HCT116 (cell line): Measurements from ENCODE around the gene KCND2.

Experiments
- CTCF ChIP-seq, 3 experiments: fragments of 200-600 bp in 1 of 3; sonication (generic) in 1 of 3; IDR thresholded peaks in 2 of 3; conservative IDR thresholded peaks in 1 of 3; 2 replicates each; pipeline ENCODE4 v1.5.1; 2012 to 2017; ENCODE audit warnings: low read depth in 2 of 3, low read length in 2 of 3, antibody characterized with exemption in 1 of 3, borderline replicate concordance in 1 of 3, control low read depth in 1 of 3, mild to moderate bottlenecking in 1 of 3, mixed read lengths in 1 of 3, mixed run types in 1 of 3, moderate library complexity in 1 of 3; ENCODE audit not compliant: insufficient read depth in 1 of 3
- POLR2A ChIP-seq: IDR thresholded peaks from 2 replicates; pipeline ENCODE4 v1.7.0; 2011; ENCODE audit warnings: borderline replicate concordance; ENCODE audit not compliant: insufficient read depth, insufficient read length; ENCODE audit errors: extremely low read depth
- TCF7L2 ChIP-seq: IDR thresholded peaks from 2 replicates; pipeline ENCODE4 v1.7.0; 2011; ENCODE audit warnings: borderline replicate concordance, inconsistent platforms; ENCODE audit not compliant: insufficient read depth, insufficient read length; ENCODE audit errors: extremely low read depth

GRCh38 chr7:120480930-120481329 lies 208.0 kb downstream of the KCND2 start:
- no peak for TF ChIP-seq CTCF (IDR thresholded peaks at IDR 0.05 in 2 of 3, conservative IDR thresholded peaks at IDR 0.05 in 1 of 3; ENCODE audit: borderline replicate concordance in 1 of 3, insufficient read depth in 1 of 3, low read depth in 2 of 3, low read length in 2 of 3)
- no peak for TF ChIP-seq TCF7L2
- TF ChIP-seq POLR2A = no peak
